Astrocyte of the cerebellum (primary cell): Measurements from ENCODE around the gene TMTC2.

Experiments
- DNase-seq: peaks from one replicate; pipeline ENCODE4 v3.0.0-alpha.2; 2011; ENCODE audit warnings: low read depth
- H3K4me3 ChIP-seq: 2 replicates; pipeline ENCODE4 v1.5.1; 2011; ENCODE audit warnings: mild to moderate bottlenecking, low read depth, low read length, moderate library complexity
- CTCF ChIP-seq: IDR thresholded peaks from 2 replicates; pipeline ENCODE4 v1.5.1; 2012; ENCODE audit warnings: low read length, low read depth, moderate library complexity, mild to moderate bottlenecking; ENCODE audit errors: missing control alignments
- in situ Hi-C: cut with HindIII; loops from 2 replicates; pipeline ENCODE4 v1.10.0; 2017; ENCODE audit warnings: low sequenced_read_pairs

Gene TMTC2

GRCh38 chr12:83179999-83180398, 493.3 kb downstream of the TMTC2 start:
- no peak for TF ChIP-seq CTCF
- no peak for DNase-seq
- no peak overlapping the region for H3K4me3 ChIP-seq
- in situ Hi-C loops, result no loop called here

- TF ChIP-seq CTCF, result no peak
- no peak for DNase-seq
- no peak overlapping the region for H3K4me3 ChIP-seq
- in situ Hi-C loops, result no loop called here
Measured at GRCh38 chr12:83181074-83181473, 494.4 kb downstream of the TMTC2 start.

- no peak for DNase-seq
- no peak overlapping the region for H3K4me3 ChIP-seq
- in situ Hi-C loops, result no loop called here
- no peak for TF ChIP-seq CTCF
Measured at GRCh38 chr12:83183132-83183531, 496.4 kb downstream of the TMTC2 start.
